Skeletal muscle cell (primary cell): Measurements from ENCODE around the gene IZUMO4.

Experiments used
- DNase-seq: peaks from one replicate; pipeline ENCODE4 v3.0.0-alpha.2; 2010; ENCODE audit warnings: low read depth
- H3K4me3 ChIP-seq: 2 replicates; pipeline ENCODE4 v1.5.1; 2011; ENCODE audit warnings: low read depth, mild to moderate bottlenecking, control low read depth, low read length, moderate library complexity

Gene IZUMO4, protein sequence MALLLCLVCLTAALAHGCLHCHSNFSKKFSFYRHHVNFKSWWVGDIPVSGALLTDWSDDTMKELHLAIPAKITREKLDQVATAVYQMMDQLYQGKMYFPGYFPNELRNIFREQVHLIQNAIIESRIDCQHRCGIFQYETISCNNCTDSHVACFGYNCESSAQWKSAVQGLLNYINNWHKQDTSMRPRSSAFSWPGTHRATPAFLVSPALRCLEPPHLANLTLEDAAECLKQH

DNA sequence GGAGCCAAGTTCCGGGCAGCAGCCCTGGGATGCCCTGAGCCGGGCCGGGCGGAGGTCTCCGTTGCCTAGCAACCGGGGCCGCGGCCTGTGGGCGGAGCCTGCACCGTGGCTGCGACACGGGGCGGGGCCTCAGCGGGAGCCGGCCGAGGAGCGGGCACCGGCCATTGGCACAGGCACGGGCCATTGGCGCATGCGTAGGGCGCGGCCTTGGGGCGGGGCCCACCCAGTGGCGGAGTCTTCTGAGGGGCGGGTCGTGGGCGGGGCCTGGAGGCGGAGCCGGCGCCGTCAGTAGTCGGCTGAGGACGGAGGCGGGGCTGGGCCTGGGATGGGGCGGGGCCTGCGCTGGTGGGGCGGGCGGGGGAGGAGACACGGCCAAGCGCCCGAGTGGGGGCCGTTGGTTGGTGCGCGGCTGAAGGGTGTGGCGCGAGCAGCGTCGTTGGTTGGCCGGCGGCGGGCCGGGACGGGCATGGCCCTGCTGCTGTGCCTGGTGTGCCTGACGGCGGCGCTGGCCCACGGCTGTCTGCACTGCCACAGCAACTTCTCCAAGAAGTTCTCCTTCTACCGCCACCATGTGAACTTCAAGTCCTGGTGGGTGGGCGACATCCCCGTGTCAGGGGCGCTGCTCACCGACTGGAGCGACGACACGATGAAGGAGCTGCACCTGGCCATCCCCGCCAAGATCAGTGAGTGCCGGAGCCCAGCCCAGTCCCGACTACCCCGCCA lies at the start of gene IZUMO4:
TSS of gene IZUMO4 (plus strand) at position 436 of the 723 bp plus-strand sequence. CDS start at position 467, 31 bp downstream.
- H3K4me3 ChIP-seq: peak within 1 kb of the TSS; percentile 66
- peak; percentile 85 for DNase-seq

- H3K4me3 ChIP-seq: no peak overlapping the region
- DNase-seq: no peak
These were observed 49.7 kb upstream of the IZUMO4 start for GRCh38 chr19:2047076-2047448.

DNA sequence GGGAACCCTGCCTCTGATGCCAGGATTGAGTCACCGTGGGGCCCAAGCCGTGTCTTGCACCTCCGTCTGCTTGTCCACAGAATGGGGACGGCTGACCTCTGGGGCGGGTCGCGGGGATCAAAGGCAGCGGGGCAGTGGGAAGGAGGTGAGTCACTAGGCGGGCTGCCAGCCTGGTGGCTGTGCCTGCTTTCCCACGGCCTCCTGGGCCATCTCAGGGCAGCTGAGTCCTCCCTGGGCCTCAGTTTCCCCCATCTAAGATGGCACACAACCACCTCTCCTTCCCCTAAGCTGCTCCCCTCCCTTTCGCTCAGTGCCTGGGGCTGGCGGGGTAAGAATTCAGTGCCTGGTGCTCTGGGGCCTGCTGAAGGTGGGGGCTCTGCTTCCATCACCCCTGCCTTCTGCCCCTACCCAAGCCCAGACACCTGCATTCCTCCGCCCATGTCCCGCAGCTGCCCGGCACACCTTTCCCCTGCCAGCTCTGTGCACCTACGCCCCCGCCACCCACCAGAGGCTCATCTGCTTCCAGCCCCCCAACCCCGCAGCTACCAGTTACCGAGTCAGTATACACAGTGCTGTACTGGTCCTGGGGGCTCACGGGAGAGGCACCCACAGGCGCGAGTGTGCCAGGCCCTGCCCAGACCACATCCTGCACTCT lies 49.1 kb upstream of the IZUMO4 start:
- DNase-seq: no peak
- no peak overlapping the region for H3K4me3 ChIP-seq

DNA sequence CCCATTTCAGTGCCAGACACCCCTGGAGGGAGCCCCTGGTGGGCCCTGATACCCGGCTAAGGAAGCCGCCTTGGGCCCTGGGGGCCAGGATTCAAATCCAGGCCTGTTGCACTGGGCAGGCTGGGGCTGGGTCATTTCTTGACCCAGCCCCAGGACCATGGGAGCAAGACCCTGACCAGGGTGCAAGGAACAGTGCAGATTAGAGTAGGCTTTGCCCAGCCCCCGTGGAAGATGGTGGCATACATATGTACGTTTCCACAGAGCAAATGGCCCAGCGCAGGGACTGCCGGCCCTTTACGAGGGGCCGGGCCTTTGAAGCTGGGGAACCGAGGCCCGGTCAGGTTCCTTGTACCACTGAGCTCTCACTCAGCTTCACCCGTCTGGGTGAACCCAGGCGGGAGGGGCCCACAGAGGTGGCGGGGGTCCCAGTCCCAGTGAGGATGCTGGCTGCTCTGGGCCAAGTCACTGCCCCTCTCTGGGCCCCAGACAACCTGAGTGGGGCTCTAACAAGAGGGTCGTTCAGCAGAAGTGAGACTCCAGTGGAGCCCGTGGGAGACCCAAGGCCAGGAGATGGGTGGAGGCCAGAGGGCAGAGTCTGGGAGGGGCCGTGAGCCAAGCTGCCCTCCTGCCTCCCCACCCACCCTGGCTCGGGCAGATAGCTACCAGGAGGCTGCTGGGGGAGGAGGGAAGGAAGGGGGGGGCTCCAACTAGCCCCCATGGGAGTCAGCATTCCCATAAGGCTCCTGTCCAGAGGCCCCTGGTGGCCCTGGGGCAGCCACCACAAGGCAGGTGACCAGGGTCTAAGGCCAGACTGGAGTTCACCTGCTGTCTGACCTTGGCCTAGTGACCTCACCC lies 48.4 kb upstream of the IZUMO4 start:
- H3K4me3 ChIP-seq: peak overlapping the region; percentile 93
- no peak for DNase-seq

DNA sequence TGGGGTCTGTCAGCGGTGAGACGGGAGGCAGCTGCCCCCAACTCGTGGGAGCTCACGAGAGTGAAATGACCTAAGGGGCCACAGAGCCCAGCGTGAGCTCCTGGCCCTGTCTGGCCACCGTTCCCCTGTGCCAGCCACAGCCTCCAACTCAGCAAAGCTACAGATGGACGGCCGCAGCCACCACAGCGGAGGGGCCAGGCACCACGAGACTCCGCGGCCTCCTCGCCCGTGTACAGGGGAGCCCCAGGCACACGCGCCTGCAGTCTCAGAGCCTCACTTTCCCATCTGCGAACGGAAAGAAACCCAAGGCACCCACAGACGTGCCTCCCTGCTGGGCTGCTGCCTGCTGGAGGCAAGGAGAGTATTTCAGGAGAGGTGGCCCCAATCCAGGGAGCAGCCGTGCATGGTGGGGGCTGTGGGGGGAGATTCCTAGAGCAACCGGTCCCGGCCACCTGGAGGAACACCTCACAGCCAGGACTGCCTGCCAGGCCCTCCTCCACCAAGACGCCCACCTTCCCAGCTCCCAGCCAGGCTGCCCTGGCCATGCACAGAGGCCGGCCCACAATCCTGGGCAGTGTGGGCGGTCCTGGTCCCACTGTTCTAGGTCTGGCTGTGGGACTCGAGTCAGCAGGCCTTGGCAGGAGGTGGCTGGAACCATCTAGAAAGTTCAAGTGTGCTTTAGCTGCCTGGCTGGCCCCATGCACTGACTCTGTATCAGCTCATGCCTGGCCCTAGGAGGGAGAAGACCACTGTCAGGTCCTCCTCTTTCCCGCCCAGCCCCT lies 47.6 kb upstream of the IZUMO4 start:
- peak overlapping the region; percentile 93 for H3K4me3 ChIP-seq
- no peak for DNase-seq

DNA sequence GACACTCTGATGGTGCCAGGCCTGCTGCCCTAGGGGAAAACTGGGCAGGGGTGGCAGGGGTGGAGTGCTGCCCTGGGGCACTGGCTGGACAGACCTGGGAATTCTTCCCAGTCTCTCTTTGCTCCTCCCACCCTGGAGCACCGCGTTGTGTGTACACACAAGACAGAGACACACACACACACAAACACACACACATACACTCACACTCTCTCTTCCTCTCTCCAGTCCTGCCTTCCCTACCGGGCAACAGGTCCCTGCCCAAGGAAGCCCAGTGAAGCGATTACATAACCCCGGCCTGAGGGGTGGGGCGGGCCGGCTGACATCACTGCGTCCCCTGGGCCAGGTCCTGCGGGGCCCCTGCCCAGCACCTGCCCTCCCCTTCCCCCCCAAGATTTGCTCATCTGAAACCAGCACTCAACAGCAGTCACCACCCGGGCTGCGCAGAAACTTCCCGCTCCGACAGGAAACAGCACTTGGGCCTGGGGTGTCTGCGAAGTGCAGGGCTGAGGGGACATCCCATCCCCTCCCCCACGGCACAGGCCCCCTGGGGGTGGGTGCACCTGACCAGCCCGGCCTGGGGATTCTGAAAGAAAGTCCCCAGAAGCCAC lies 46.9 kb upstream of the IZUMO4 start:
- DNase-seq: no peak
- peak overlapping the region; percentile 93 for H3K4me3 ChIP-seq

DNA sequence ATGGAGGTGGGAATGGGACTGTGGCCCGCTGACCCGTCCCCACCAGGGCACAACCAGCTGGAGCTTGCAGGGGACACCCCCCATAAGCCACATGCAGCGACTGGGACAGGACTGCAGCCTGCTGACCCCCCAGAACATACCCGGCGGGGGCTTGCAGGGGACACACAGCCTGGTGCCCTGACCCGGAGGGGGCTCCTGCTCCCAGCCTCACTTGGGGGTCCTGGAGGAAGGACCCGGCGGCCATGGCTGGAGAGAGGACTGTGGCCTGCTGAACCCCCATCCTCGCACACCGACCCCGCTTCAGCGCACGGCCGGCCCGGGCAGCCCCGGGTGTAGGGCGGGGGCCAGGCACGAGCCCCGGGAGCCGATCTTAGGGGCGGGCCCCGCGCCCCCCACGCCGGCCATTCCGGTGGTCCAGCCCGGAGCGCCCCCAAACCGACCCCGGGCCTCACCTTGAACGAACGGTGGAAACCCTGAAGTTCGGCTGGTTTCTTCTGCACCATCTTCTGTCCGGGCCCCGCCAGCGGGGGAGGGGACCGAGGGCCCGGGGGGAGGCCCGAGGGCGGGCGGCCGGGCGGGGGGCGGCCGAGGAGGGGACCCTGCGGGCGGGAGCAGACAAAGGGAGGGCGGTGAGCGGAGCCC lies 46.2 kb upstream of the IZUMO4 start:
- no peak for DNase-seq
- H3K4me3 ChIP-seq: peak overlapping the region; percentile 93

DNA sequence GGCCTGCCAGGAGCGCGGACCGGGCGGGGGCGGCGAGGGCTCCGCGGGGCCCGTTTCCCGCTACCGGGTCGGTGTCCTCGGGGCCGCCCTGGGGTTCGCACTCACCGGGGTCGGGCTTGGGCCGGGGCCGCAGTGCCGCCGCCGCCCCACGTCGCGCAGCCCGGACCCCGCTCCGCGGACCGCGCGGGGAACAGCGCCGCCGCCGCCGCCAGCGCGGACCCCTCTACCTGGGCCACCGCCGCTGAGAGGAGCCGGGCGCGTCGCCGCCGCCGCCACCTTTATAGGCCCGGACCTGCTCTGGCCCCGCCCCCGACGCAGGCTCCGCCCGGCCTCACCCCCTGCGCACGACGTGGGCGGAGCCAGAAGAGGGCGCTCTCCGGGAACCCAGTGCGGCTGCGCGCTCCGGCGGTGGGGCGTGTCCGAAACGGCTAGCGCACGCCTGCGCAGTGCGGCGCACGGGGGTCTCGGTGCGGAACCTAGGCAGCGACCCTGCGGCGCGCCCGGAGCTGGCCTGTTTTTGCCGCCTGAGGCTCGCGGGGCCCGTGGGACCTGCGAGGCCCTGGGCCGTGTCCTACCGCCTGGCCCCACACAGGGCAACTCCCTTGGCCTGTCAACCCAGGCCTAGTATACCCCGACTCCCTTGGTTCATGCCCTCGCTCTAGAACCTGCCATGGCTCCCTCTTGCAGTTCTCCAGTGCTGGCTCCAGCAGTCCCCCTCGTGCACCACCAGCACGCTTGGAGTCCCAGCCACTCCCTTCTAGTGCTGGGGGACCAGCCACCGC lies 45.5 kb upstream of the IZUMO4 start, which contains the start of gene MKNK2:
TSS of gene MKNK2 (minus strand) at position 254 of the 782 bp plus-strand sequence. CDS start 393 bp downstream, outside the sequence.
- H3K4me3 ChIP-seq: peak within 1 kb of the TSS; percentile 93
- DNase-seq: no peak

GRCh38 chr19:2051773-2052704 lies 44.7 kb upstream of the IZUMO4 start:
- H3K4me3 ChIP-seq: no peak overlapping the region
- DNase-seq: no peak

DNA sequence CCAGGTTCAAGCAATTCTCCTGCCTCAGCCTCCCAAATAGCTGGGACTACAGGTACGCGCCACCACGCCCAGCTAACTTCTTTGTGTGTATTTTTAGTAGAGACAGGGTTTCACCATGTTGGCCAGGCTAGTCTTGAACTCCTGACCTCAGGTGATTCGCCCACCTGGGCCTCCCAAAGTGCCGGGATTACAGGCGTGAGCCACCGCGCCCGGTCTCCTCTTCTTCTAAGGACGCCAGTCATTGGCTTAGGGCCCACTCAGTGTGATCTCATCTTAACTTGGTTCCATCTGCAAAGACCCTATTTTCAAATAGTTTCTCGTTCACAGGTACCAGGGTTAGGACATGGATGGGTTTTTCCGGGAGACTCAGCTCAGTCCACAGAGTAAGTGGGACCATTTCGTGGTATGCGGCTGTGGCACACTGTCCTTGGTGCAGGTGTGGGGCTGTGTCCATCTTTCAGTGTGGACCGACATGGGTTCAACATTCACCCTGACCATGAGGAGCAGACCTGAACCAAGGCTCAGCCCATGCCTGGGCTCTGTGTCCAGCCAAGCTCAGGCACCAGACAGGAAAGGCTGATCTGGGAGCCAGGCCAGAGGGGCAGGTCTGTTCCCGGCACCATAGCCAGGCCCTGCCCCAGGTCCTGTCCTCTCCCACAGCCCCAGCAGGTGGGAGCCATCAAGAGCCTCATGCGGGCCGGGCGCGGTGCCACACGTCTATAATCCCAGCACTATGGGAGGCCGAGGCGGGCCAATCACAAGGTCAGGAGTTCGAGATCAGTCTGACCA lies 42.9 kb upstream of the IZUMO4 start:
- no peak for DNase-seq
- H3K4me3 ChIP-seq: no peak overlapping the region

GRCh38 chr19:2054763-2055162 lies 42.0 kb upstream of the IZUMO4 start:
- no peak overlapping the region for H3K4me3 ChIP-seq
- DNase-seq: no peak

- no peak overlapping the region for H3K4me3 ChIP-seq
- DNase-seq: no peak
These were observed 40.5 kb upstream of the IZUMO4 start for GRCh38 chr19:2055931-2056836.

DNA sequence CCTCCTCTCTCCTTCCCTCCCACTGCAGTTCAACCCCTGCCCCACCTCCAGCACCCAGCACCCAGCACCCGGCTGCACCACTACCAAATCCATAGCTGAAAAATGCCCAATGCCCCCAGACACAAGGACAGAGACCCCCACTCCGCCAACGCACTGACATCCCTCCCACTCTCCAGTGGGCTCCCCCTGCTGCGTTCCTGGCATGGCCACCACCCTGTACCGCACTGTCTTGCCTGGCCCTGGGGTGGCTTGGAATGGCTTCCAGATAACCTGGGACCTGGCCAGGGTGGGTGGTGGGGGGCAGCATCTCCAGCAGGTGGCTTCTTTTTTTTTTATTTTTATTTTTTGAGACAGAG lies 39.9 kb upstream of the IZUMO4 start:
- H3K4me3 ChIP-seq: no peak overlapping the region

DNA sequence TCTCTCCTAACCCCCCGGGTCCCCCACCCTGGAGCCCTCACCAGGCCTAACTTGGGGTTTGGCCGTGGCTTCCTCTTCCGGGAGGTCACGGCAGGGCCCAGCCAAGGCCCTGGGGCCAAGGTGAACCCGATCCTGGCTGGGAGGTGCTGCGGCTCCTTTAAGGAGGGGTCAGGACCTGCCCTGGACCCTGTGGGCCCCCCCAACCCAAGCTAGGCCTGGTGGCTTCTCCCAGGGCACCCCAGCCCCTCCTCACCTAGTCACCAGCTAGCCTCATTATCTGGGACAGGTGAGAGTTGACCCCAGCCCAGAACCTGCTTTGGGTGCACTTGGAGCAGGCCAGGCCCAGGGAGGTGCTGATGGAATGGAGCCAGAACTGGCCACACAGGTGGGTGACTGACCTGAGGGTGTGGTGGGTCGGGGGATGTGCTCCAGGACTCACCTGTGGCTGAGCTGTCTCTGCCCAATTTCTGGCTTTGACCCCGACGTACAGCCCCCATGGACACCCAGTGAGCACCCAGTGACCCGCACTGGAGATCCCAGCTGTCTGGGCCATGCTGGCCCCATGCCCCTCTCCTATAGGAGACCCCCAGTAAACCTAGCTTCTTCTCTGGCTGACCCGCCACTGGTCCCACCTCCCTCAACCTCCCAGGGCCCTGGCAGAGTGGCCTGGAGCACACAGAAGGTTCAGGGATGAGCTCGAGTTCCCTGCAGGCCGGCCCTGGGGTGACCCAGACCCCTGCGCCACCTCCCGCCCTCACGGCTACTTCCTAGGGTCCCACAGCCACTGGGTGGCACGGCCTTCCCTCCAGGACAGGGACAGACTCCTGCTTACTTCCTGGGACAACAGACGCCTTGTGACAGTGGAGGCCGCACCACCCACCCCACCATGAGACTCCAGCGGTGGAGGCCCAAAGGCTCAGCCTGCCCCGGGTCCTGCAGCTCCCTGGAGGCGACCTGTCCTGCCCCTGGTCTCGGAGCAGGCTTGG lies 38.9 kb upstream of the IZUMO4 start:
- DNase-seq: no peak
- no peak overlapping the region for H3K4me3 ChIP-seq

More for the DNA sequence above, 39.9 kb upstream of the IZUMO4 start:
- no peak for DNase-seq
